H9 (cell line): ENCODE measurements around the gene MUC5AC. TPM values are rescaled to one million over a fixed set of nuclear protein-coding genes. Genes with fewer than 3 reads are reported as not detected.

Source experiments
- DNase-seq: peaks from one replicate; pipeline ENCODE4 v3.0.0-alpha.2; 2017
- H2AFZ ChIP-seq: one replicate; pipeline ENCODE4 v1.6.1; 2013; ENCODE audit warnings: mild to moderate bottlenecking, low read length, control low read depth, moderate library complexity
- H2AK5ac ChIP-seq: 2 replicates; pipeline ENCODE4 v1.6.1; 2013; ENCODE audit warnings: low read length, control low read depth, mixed read lengths; ENCODE audit not compliant: insufficient read length
- H2BK120ac ChIP-seq: one replicate; pipeline ENCODE4 v1.6.1; 2013; ENCODE audit warnings: low read depth, mild to moderate bottlenecking, low read length, control low read depth, inconsistent platforms; ENCODE audit not compliant: poor library complexity, severe bottlenecking
- H2BK12ac ChIP-seq: 2 replicates; pipeline ENCODE4 v1.6.1; 2013; ENCODE audit warnings: low read length, control low read depth, mixed read lengths, low read depth; ENCODE audit not compliant: insufficient read length
- H2BK15ac ChIP-seq: 2 replicates; pipeline ENCODE4 v1.6.1; 2013; ENCODE audit warnings: low read depth, low read length, control low read depth
- H2BK20ac ChIP-seq: one replicate; pipeline ENCODE4 v1.6.1; 2013; ENCODE audit warnings: low read depth, mild to moderate bottlenecking, low read length, control low read depth, inconsistent platforms; ENCODE audit not compliant: poor library complexity, severe bottlenecking
- H2BK5ac ChIP-seq: 2 replicates; pipeline ENCODE4 v1.6.1; 2013; ENCODE audit warnings: low read length, control low read depth, mixed read lengths; ENCODE audit not compliant: insufficient read length
- H3K14ac ChIP-seq: 2 replicates; pipeline ENCODE4 v1.6.1; 2013; ENCODE audit warnings: low read length, control low read depth; ENCODE audit not compliant: insufficient read depth
- H3K18ac ChIP-seq: 2 replicates; pipeline ENCODE4 v1.6.1; 2013; ENCODE audit warnings: low read depth, mild to moderate bottlenecking, mixed read lengths, low read length, control low read depth; ENCODE audit not compliant: insufficient read length
- H3K23ac ChIP-seq: 2 replicates; pipeline ENCODE4 v1.6.1; 2013; ENCODE audit warnings: low read length, control low read depth, mixed read lengths, low read depth; ENCODE audit not compliant: insufficient read length
- H3K23me2 ChIP-seq: 2 replicates; pipeline ENCODE4 v1.6.1; 2013; ENCODE audit warnings: low read depth, mild to moderate bottlenecking, mixed read lengths, low read length, control low read depth; ENCODE audit not compliant: insufficient read length, poor library complexity, severe bottlenecking
- H3K27ac ChIP-seq: 2 replicates; pipeline ENCODE4 v1.5.1; 2013; ENCODE audit warnings: low read length, control low read depth, mixed read lengths, low read depth; ENCODE audit not compliant: insufficient read length
- H3K27me3 ChIP-seq: 2 replicates; pipeline ENCODE4 v1.6.1; 2013; ENCODE audit warnings: low read length, control low read depth, inconsistent platforms; ENCODE audit not compliant: insufficient read depth
- H3K4ac ChIP-seq: 2 replicates; pipeline ENCODE4 v1.6.1; 2013; ENCODE audit warnings: low read depth, mild to moderate bottlenecking, control low read depth, inconsistent platforms, low read length, moderate library complexity
- H3K4me1 ChIP-seq: 2 replicates; pipeline ENCODE4 v1.6.1; 2013; ENCODE audit warnings: low read length, control low read depth, inconsistent platforms; ENCODE audit not compliant: insufficient read depth
- H3K4me2 ChIP-seq: 2 replicates; pipeline ENCODE4 v1.6.1; 2013; ENCODE audit warnings: low read length, control low read depth, mixed read lengths; ENCODE audit not compliant: insufficient read length, insufficient read depth
- H3K56ac ChIP-seq: 2 replicates; pipeline ENCODE4 v1.6.1; 2013; ENCODE audit warnings: low read depth, mild to moderate bottlenecking, mixed read lengths, low read length, control low read depth; ENCODE audit not compliant: insufficient read length
- H3K79me1 ChIP-seq: 2 replicates; pipeline ENCODE4 v1.6.1; 2013; ENCODE audit warnings: low read depth, mild to moderate bottlenecking, moderate library complexity, low read length, control low read depth, inconsistent platforms; ENCODE audit not compliant: insufficient read depth, poor library complexity, severe bottlenecking
- H3K79me2 ChIP-seq: 2 replicates; pipeline ENCODE4 v1.6.1; 2013; ENCODE audit warnings: low read length, control low read depth, inconsistent platforms; ENCODE audit not compliant: insufficient read depth
- H3K9ac ChIP-seq: 2 replicates; pipeline ENCODE4 v1.6.1; 2013; ENCODE audit warnings: low read length, control low read depth, mixed read lengths; ENCODE audit not compliant: insufficient read length; ENCODE audit errors: extremely low read depth
- H3K9me3 ChIP-seq: one replicate; pipeline ENCODE4 v1.6.1; 2013; ENCODE audit warnings: low read depth, low read length, inconsistent platforms; ENCODE audit not compliant: control insufficient read depth
- H3T11ph ChIP-seq: one replicate; pipeline ENCODE4 v1.6.1; 2013; ENCODE audit warnings: mild to moderate bottlenecking, low read length, control low read depth, inconsistent platforms
- H4K20me1 ChIP-seq: one replicate; pipeline ENCODE4 v1.6.1; 2013; ENCODE audit not compliant: control insufficient read depth, insufficient read length, insufficient read depth
- H4K5ac ChIP-seq: 2 replicates; pipeline ENCODE4 v1.6.1; 2013; ENCODE audit warnings: low read depth, mild to moderate bottlenecking, mixed read lengths, low read length, control low read depth; ENCODE audit not compliant: insufficient read length
- H4K8ac ChIP-seq: replicated peaks from 2 replicates; pipeline ENCODE4 v1.6.1; 2013; ENCODE audit warnings: low read length, control low read depth, mixed read lengths, low read depth; ENCODE audit not compliant: insufficient read length
- H4K91ac ChIP-seq: 2 replicates; pipeline ENCODE4 v1.6.1; 2013; ENCODE audit warnings: low read depth, mild to moderate bottlenecking, moderate library complexity, mixed read lengths, low read length, control low read depth; ENCODE audit not compliant: insufficient read length
- H3K27ac Mint-ChIP-seq, 3 experiments: 2 replicates in 2 of 3; 3 replicates in 1 of 3; pipeline ENCODE4 v1.8.0; 2020 to 2021; ENCODE audit warnings: mixed read lengths in 3 of 3, mild to moderate bottlenecking in 1 of 3, moderate library complexity in 1 of 3
- H3K27me3 Mint-ChIP-seq: 2 replicates; pipeline ENCODE4 v1.8.0; 2021; ENCODE audit warnings: low read depth, mild to moderate bottlenecking, moderate library complexity, mixed read lengths
- H3K36me3 Mint-ChIP-seq, 3 experiments: 2 replicates in 2 of 3; 3 replicates in 1 of 3; pipeline ENCODE4 v1.8.0; 2020 to 2021; ENCODE audit warnings: low read depth in 3 of 3, mixed read lengths in 3 of 3; ENCODE audit not compliant: insufficient read depth in 1 of 3
- H3K4me1 Mint-ChIP-seq, 2 experiments: 2 replicates each; pipeline ENCODE4 v1.8.0; 2020; ENCODE audit warnings: mixed read lengths in 2 of 2
- H3K4me3 Mint-ChIP-seq, 2 experiments: 2 replicates in 1 of 2; 3 replicates in 1 of 2; pipeline ENCODE4 v1.8.0; 2020 to 2021; ENCODE audit warnings: mild to moderate bottlenecking in 2 of 2, mixed read lengths in 2 of 2, moderate library complexity in 1 of 2
- H3K9me3 Mint-ChIP-seq, 2 experiments: 2 replicates in 1 of 2; 3 replicates in 1 of 2; pipeline ENCODE4 v1.8.0; 2020; ENCODE audit warnings: mild to moderate bottlenecking in 2 of 2, mixed read lengths in 2 of 2, moderate library complexity in 1 of 2
- WGBS: extraction: QIAGEN DNeasy Blood & Tissue Kit; methylation state at CpG from one replicate; pipeline ENCODE4 v1.1.7; 2013; ENCODE audit warnings: missing lambda C conversion rate, low lambda C conversion rate, mixed read lengths; ENCODE audit not compliant: insufficient read length; ENCODE audit errors: extremely low coverage; 5-methylcytosine and 5-hydroxymethylcytosine counted together
- total RNA-seq: library from RNA; stranded (reverse); gene quantifications from 2 replicates; pipeline ENCODE4 v1.2.1, GENCODE V29; 2021
- TF ChIP-seq, protein P1 (sequence below): fragments of 200-600 bp; sonication (generic); conservative IDR thresholded peaks from 3 replicates; pipeline ENCODE4 v1.8.0; 2021; ENCODE audit warnings: antibody characterized with exemption, mild to moderate bottlenecking

MUC5AC gene
- total RNA-seq, 1 experiment from 2014 or later, result not detected

GRCh38 chr11:1122664-1123002, 35.1 kb upstream of the MUC5AC start:
- Histone ChIP-seq H3K4me1 (no peaks in the 10 kb centered on the region), H2BK20ac (no peak overlapping the region), H3K14ac (no peak overlapping the region), H3K9ac (no peak overlapping the region), H3K27ac (no peak overlapping the region), H3K27me3 (no peaks in the 10 kb centered on the region), H4K5ac (no peak overlapping the region), H3K79me2 (no peaks in the 10 kb centered on the region), H4K8ac (no peak overlapping the region), H3K79me1 (no peaks in the 10 kb centered on the region), H4K20me1 (no peaks in the 10 kb centered on the region), H3T11ph (no peak overlapping the region), H2BK120ac (no peak overlapping the region), H3K4ac (no peak overlapping the region), H4K91ac (no peak overlapping the region), H2BK15ac (no peak overlapping the region), H3K23ac (no peak overlapping the region), H2BK5ac (no peak overlapping the region), H2AFZ (no peak overlapping the region), H2AK5ac (no peak overlapping the region), H3K56ac (no peak overlapping the region), H3K9me3 (no peaks in the 10 kb centered on the region), H3K18ac (no peak overlapping the region), H3K4me2 (no peak overlapping the region), H3K23me2 (no peaks in the 10 kb centered on the region), H2BK12ac (no peak overlapping the region)
- H3K36me3 Mint-ChIP-seq, result no peaks in the 10 kb centered on the region
- DNase-seq, result no peak
- H3K27ac Mint-ChIP-seq, result no peak overlapping the region
- TF ChIP-seq, protein P1, sequence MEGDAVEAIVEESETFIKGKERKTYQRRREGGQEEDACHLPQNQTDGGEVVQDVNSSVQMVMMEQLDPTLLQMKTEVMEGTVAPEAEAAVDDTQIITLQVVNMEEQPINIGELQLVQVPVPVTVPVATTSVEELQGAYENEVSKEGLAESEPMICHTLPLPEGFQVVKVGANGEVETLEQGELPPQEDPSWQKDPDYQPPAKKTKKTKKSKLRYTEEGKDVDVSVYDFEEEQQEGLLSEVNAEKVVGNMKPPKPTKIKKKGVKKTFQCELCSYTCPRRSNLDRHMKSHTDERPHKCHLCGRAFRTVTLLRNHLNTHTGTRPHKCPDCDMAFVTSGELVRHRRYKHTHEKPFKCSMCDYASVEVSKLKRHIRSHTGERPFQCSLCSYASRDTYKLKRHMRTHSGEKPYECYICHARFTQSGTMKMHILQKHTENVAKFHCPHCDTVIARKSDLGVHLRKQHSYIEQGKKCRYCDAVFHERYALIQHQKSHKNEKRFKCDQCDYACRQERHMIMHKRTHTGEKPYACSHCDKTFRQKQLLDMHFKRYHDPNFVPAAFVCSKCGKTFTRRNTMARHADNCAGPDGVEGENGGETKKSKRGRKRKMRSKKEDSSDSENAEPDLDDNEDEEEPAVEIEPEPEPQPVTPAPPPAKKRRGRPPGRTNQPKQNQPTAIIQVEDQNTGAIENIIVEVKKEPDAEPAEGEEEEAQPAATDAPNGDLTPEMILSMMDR, result no peak
- H3K4me1 Mint-ChIP-seq, result no peaks in the 10 kb centered on the region
- H3K4me3 Mint-ChIP-seq, result no peak overlapping the region
- H3K27me3 Mint-ChIP-seq, result peaks cover 18% of the 10 kb centered on the region
- peaks cover 2 to 6% of the 10 kb centered on the region in 2 experiments; a peak in 3 of 5 replicates for H3K9me3 Mint-ChIP-seq
- WGBS, result no CpG with 5 or more reads among the region's 7 CpGs
